HG03378 (cell line): ENCODE measurements around the gene GGCX.
"Not testable (repeated sequence)": the region's sequence is repeated elsewhere in the genome, so short reads cannot be mapped to it uniquely, and the experiment has no call there.

Experiments
- ATAC-seq: cut with Tn5 transposase; IDR thresholded peaks from one replicate; pipeline ENCODE4 v1.9.1; 2021; ENCODE audit warnings: mild to moderate bottlenecking, moderate library complexity; ENCODE audit not compliant: unreplicated experiment

The GGCX gene

GRCh38 chr2:85594715-85595300 is 33.5 kb upstream of the GGCX start:
- ATAC-seq: no peak

GRCh38 chr2:85593023-85593422 is 31.7 kb upstream of the GGCX start:
- ATAC-seq: no peak

GRCh38 chr2:85592299-85592698 is 31.0 kb upstream of the GGCX start:
- ATAC-seq: not testable (repeated sequence)

GRCh38 chr2:85591563-85591962 is 30.3 kb upstream of the GGCX start:
- ATAC-seq: no peak

GRCh38 chr2:85590950-85591349 is 29.7 kb upstream of the GGCX start:
- no peak for ATAC-seq

GRCh38 chr2:85589982-85590791 is 28.9 kb upstream of the GGCX start:
- ATAC-seq: no peak

GRCh38 chr2:85589181-85589580 is 27.9 kb upstream of the GGCX start:
- no peak for ATAC-seq

- no peak for ATAC-seq
Observed at GRCh38 chr2:85588645-85589044, 27.4 kb upstream of the GGCX start.

GRCh38 chr2:85588236-85588635 is 26.9 kb upstream of the GGCX start:
- ATAC-seq: no peak

GRCh38 chr2:85585781-85586105 is 24.4 kb upstream of the GGCX start:
- no peak for ATAC-seq

- no peak for ATAC-seq
Observed at GRCh38 chr2:85584857-85585780, 23.8 kb upstream of the GGCX start.

GRCh38 chr2:85584354-85584856 is 23.1 kb upstream of the GGCX start, which contains the start of gene VAMP5:
VAMP5 (plus strand) TSS chr2:85584431; CDS start chr2:85584491, 60 bp downstream.
- no peak for ATAC-seq

- ATAC-seq: no peak
Observed at GRCh38 chr2:85583667-85584353, 22.5 kb upstream of the GGCX start.

GRCh38 chr2:85582492-85582891 is 21.2 kb upstream of the GGCX start:
- no peak for ATAC-seq

GRCh38 chr2:85580206-85580605 is 18.9 kb upstream of the GGCX start:
- no peak for ATAC-seq

GRCh38 chr2:85579266-85579935 is 18.1 kb upstream of the GGCX start:
- no peak for ATAC-seq

GRCh38 chr2:85578243-85579180 is 17.2 kb upstream of the GGCX start:
- no peak for ATAC-seq

- ATAC-seq: no peak
Observed at GRCh38 chr2:85577386-85578242, 16.3 kb upstream of the GGCX start, which contains the start of gene VAMP8. VAMP8 (plus strand) TSS chr2:85577586; CDS start chr2:85577647, 61 bp downstream.
